HG03571 (cell line): ENCODE results near the gene MPHOSPH8.
"Not testable (repeated sequence)": the region's sequence is repeated elsewhere in the genome, so short reads cannot be mapped to it uniquely, and the experiment has no call there.

Experiments used
- ATAC-seq: cut with Tn5 transposase; IDR thresholded peaks from one replicate; pipeline ENCODE4 v1.9.1; 2021; ENCODE audit not compliant: unreplicated experiment

MPHOSPH8 gene

GRCh38 chr13:19674898-19675297 is 41.4 kb downstream of the MPHOSPH8 start:
- no peak for ATAC-seq

- no peak for ATAC-seq
These were observed 42.7 kb downstream of the MPHOSPH8 start for GRCh38 chr13:19676168-19676567.

- ATAC-seq: no peak
These were observed 47.3 kb downstream of the MPHOSPH8 start for GRCh38 chr13:19680751-19681150.

- ATAC-seq: no peak
These were observed 48.1 kb downstream of the MPHOSPH8 start for GRCh38 chr13:19681517-19681916.

GRCh38 chr13:19685034-19685433 is 51.6 kb downstream of the MPHOSPH8 start:
- ATAC-seq: no peak

GRCh38 chr13:19685437-19685836 is 52.0 kb downstream of the MPHOSPH8 start:
- no peak for ATAC-seq

- not testable (repeated sequence) for ATAC-seq
These were observed 58.0 kb downstream of the MPHOSPH8 start for GRCh38 chr13:19691447-19691846.

GRCh38 chr13:19695428-19695827 is 62.0 kb downstream of the MPHOSPH8 start:
- ATAC-seq: no peak

- ATAC-seq: no peak
These were observed 62.4 kb downstream of the MPHOSPH8 start for GRCh38 chr13:19695829-19696228.

GRCh38 chr13:19700963-19701362 is 67.5 kb downstream of the MPHOSPH8 start:
- ATAC-seq: not testable (repeated sequence)

- ATAC-seq: not testable (repeated sequence)
These were observed 68.2 kb downstream of the MPHOSPH8 start for GRCh38 chr13:19701619-19702018.

GRCh38 chr13:19704256-19704655 is 70.8 kb downstream of the MPHOSPH8 start:
- ATAC-seq: not testable (repeated sequence)

- ATAC-seq: not testable (repeated sequence)
These were observed 75.6 kb downstream of the MPHOSPH8 start for GRCh38 chr13:19709039-19709438.

GRCh38 chr13:19709782-19710181 is 76.3 kb downstream of the MPHOSPH8 start:
- not testable (repeated sequence) for ATAC-seq

GRCh38 chr13:19713186-19713965 is 79.9 kb downstream of the MPHOSPH8 start:
- ATAC-seq: no peak

- ATAC-seq: no peak
These were observed 86.6 kb downstream of the MPHOSPH8 start for GRCh38 chr13:19720039-19720438.
